WTC11 (cell line): ENCODE measurements around the gene PTPRT. TPM values are rescaled to one million over a fixed set of nuclear protein-coding genes. Genes with fewer than 3 reads are reported as not detected.
A peak's percentile ranks its signal among the peaks of the same experiment; 100 is the strongest.

ENCODE experiments used
- ATAC-seq: fragments of 200-7000 bp; cut with Tn5 transposase; 2 replicates; pipeline ENCODE4 v1.10.0; 2021; ENCODE audit warnings: mild to moderate bottlenecking, moderate library complexity
- CTCF ChIA-PET: fragments of 300-600 bp; sonication (Branson Sonifier 250); formaldehyde crosslinking; loops from one replicate; lab custom pipeline; 2021; ENCODE audit warnings: antibody characterized with exemption; lab: Charles Lee
- POLR2A ChIA-PET: fragments of 350-600 bp; sonication (Branson Sonifier 250); formaldehyde crosslinking; loops from one replicate; lab custom pipeline; 2021; ENCODE audit warnings: antibody characterized with exemption; lab: Charles Lee
- DNase-seq: peaks from one replicate; pipeline ENCODE4 v3.0.0; 2021; ENCODE audit warnings: low spot score
- H3K27ac Mint-ChIP-seq: 2 replicates; pipeline ENCODE4 v1.8.0; 2021; ENCODE audit warnings: mixed read lengths
- H3K27me3 Mint-ChIP-seq: 2 replicates; pipeline ENCODE4 v1.8.0; 2021; ENCODE audit warnings: low read depth, mild to moderate bottlenecking, moderate library complexity, mixed read lengths
- H3K36me3 Mint-ChIP-seq: 2 replicates; pipeline ENCODE4 v1.8.0; 2021; ENCODE audit warnings: mixed read lengths
- H3K4me1 Mint-ChIP-seq: 2 replicates; pipeline ENCODE4 v1.8.0; 2022; ENCODE audit warnings: mixed read lengths
- H3K4me3 Mint-ChIP-seq: 2 replicates; pipeline ENCODE4 v1.8.0; 2021; ENCODE audit warnings: mild to moderate bottlenecking, moderate library complexity, mixed read lengths
- H3K9me3 Mint-ChIP-seq: 2 replicates; pipeline ENCODE4 v1.8.0; 2021; ENCODE audit warnings: mixed read lengths
- EMX1 ChIP-seq: fragments of 250-450 bp; sonication (Bioruptor Pico); IDR thresholded peaks from 2 replicates; pipeline ENCODE4 v1.8.0; 2021; ENCODE audit warnings: mild to moderate bottlenecking
- FOXK1 ChIP-seq: sonication (generic); formaldehyde crosslinking; IDR thresholded peaks from 2 replicates; pipeline ENCODE4 v1.8.0; 2022; ENCODE audit warnings: mild to moderate bottlenecking, moderate library complexity, missing genetic modification reagents
- FOXP4 ChIP-seq: sonication (generic); formaldehyde crosslinking; IDR thresholded peaks from 2 replicates; pipeline ENCODE4 v1.8.0; 2022; ENCODE audit warnings: mild to moderate bottlenecking, missing genetic modification reagents
- NR2C2 ChIP-seq: sonication (generic); formaldehyde crosslinking; IDR thresholded peaks from 2 replicates; pipeline ENCODE4 v1.8.0; 2022; ENCODE audit warnings: mild to moderate bottlenecking, missing genetic modification reagents
- NR3C1 ChIP-seq: sonication (generic); formaldehyde crosslinking; conservative IDR thresholded peaks from 2 replicates; pipeline ENCODE4 v1.8.1; 2023; ENCODE audit warnings: low read depth, mild to moderate bottlenecking, missing genetic modification reagents
- RORB ChIP-seq: fragments of 250-450 bp; sonication (Bioruptor Pico); IDR thresholded peaks from 2 replicates; pipeline ENCODE4 v1.9.0; 2021; ENCODE audit warnings: mild to moderate bottlenecking
- SMAD3 ChIP-seq: sonication (generic); formaldehyde crosslinking; IDR thresholded peaks from 2 replicates; pipeline ENCODE4 v1.8.0; 2022; ENCODE audit warnings: missing genetic modification reagents, mild to moderate bottlenecking, borderline replicate concordance
- USF1 ChIP-seq: sonication (generic); formaldehyde crosslinking; IDR thresholded peaks from 2 replicates; pipeline ENCODE4 v1.8.0; 2022; ENCODE audit warnings: mild to moderate bottlenecking, missing genetic modification reagents
- ZNF121 ChIP-seq: sonication (generic); formaldehyde crosslinking; IDR thresholded peaks from 2 replicates; pipeline ENCODE4 v1.8.0; 2023; ENCODE audit warnings: missing genetic modification reagents
- ZNF232 ChIP-seq: sonication (generic); formaldehyde crosslinking; IDR thresholded peaks from 2 replicates; pipeline ENCODE4 v1.8.0; 2022; ENCODE audit warnings: mild to moderate bottlenecking, missing genetic modification reagents
- ZNF512 ChIP-seq: sonication (generic); formaldehyde crosslinking; IDR thresholded peaks from 2 replicates; pipeline ENCODE4 v1.8.1; 2022; ENCODE audit warnings: missing genetic modification reagents, borderline replicate concordance
- total RNA-seq: library from RNA; stranded (reverse); gene quantifications from 3 replicates; pipeline ENCODE4 v1.2.3, GENCODE V29; 2021
- TF ChIP-seq, protein P1 (sequence below): sonication (generic); formaldehyde crosslinking; IDR thresholded peaks from 2 replicates; pipeline ENCODE4 v1.8.0; 2023; ENCODE audit warnings: missing genetic modification reagents, mild to moderate bottlenecking, borderline replicate concordance
- TF ChIP-seq, protein P2 (sequence below): sonication (generic); formaldehyde crosslinking; conservative IDR thresholded peaks from 2 replicates; pipeline ENCODE4 v1.8.1; 2022; ENCODE audit warnings: mild to moderate bottlenecking, missing genetic modification reagents
- TF ChIP-seq, protein P3 (sequence below): sonication (generic); formaldehyde crosslinking; IDR thresholded peaks from 2 replicates; pipeline ENCODE4 v1.8.1; 2023; ENCODE audit warnings: mild to moderate bottlenecking, missing genetic modification reagents

The PTPRT gene
- total RNA-seq, 1 experiment from 2014 or later, result 1.1 TPM

GRCh38 chr20:42276718-42277602 lies 912.7 kb downstream of the PTPRT start:
- peaks cover 6% of the 10 kb centered on the region; the same call in 1 of the 2 replicates for H3K9me3 Mint-ChIP-seq

DNA sequence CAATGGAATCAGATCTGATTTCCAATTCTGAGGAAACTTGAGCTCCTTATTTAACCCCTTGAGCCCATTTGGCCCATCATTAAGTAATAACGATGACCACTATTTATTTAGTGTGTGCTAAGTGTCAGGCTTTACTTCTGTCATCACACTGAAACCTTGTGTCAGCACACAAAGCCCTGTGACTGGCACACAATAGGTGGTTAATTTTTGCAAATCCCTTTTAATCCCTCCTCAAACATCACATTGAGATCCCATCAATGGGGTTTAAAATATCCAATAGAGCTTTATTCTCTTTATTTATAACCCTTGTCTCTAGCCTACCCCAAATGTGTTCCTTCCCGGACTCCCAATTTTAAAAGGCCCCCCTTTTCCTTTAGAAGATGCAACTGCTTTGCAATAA lies 914.7 kb downstream of the PTPRT start:
- Mint-ChIP-seq H3K27ac (no peak overlapping the region), H3K27me3 (peaks cover 22% of the 10 kb centered on the region), H3K9me3 (peaks cover 6% of the 10 kb centered on the region; the same call in 1 of the 2 replicates), H3K4me3 (no peak overlapping the region), H3K4me1 (peaks cover 15% of the 10 kb centered on the region), H3K36me3 (no peaks in the 10 kb centered on the region)
- TF ChIP-seq ZNF232 (no peak), RORB (CRISPR knock-in tag) (peak; percentile 72; the same call in 1 of the 2 replicates), FOXP4 (CRISPR knock-in tag) (no peak), EMX1 (CRISPR knock-in tag) (no peak)
- TF ChIP-seq, protein P1, sequence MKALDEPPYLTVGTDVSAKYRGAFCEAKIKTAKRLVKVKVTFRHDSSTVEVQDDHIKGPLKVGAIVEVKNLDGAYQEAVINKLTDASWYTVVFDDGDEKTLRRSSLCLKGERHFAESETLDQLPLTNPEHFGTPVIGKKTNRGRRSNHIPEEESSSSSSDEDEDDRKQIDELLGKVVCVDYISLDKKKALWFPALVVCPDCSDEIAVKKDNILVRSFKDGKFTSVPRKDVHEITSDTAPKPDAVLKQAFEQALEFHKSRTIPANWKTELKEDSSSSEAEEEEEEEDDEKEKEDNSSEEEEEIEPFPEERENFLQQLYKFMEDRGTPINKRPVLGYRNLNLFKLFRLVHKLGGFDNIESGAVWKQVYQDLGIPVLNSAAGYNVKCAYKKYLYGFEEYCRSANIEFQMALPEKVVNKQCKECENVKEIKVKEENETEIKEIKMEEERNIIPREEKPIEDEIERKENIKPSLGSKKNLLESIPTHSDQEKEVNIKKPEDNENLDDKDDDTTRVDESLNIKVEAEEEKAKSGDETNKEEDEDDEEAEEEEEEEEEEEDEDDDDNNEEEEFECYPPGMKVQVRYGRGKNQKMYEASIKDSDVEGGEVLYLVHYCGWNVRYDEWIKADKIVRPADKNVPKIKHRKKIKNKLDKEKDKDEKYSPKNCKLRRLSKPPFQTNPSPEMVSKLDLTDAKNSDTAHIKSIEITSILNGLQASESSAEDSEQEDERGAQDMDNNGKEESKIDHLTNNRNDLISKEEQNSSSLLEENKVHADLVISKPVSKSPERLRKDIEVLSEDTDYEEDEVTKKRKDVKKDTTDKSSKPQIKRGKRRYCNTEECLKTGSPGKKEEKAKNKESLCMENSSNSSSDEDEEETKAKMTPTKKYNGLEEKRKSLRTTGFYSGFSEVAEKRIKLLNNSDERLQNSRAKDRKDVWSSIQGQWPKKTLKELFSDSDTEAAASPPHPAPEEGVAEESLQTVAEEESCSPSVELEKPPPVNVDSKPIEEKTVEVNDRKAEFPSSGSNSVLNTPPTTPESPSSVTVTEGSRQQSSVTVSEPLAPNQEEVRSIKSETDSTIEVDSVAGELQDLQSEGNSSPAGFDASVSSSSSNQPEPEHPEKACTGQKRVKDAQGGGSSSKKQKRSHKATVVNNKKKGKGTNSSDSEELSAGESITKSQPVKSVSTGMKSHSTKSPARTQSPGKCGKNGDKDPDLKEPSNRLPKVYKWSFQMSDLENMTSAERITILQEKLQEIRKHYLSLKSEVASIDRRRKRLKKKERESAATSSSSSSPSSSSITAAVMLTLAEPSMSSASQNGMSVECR, result no peak
- no peak for DNase-seq
- CTCF ChIA-PET, result no interaction called here
- no peak for ATAC-seq
- POLR2A ChIA-PET, result no interaction called here

More at GRCh38 chr20:42276718-42277602, 912.7 kb downstream of the PTPRT start:
- ChIA-PET CTCF (no interaction called here), POLR2A (no interaction called here)
- DNase-seq (no peak), ATAC-seq (peak; percentile 24; the same call in 1 of the 2 replicates)
- H3K4me1 Mint-ChIP-seq, result peaks cover 15% of the 10 kb centered on the region
- TF ChIP-seq USF1, result no peak
- TF ChIP-seq, protein P2, sequence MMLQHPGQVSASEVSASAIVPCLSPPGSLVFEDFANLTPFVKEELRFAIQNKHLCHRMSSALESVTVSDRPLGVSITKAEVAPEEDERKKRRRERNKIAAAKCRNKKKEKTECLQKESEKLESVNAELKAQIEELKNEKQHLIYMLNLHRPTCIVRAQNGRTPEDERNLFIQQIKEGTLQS (CRISPR knock-in tag), result no peak
- no peak for TF ChIP-seq ZNF232
- TF ChIP-seq, protein P3, sequence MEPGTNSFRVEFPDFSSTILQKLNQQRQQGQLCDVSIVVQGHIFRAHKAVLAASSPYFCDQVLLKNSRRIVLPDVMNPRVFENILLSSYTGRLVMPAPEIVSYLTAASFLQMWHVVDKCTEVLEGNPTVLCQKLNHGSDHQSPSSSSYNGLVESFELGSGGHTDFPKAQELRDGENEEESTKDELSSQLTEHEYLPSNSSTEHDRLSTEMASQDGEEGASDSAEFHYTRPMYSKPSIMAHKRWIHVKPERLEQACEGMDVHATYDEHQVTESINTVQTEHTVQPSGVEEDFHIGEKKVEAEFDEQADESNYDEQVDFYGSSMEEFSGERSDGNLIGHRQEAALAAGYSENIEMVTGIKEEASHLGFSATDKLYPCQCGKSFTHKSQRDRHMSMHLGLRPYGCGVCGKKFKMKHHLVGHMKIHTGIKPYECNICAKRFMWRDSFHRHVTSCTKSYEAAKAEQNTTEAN (CRISPR knock-in tag), result no peak
- TF ChIP-seq NR2C2 (CRISPR knock-in tag), result no peak
- TF ChIP-seq NR3C1 (CRISPR knock-in tag), result no peak
- TF ChIP-seq ZNF512 (CRISPR knock-in tag), result no peak
- TF ChIP-seq ZNF121 (CRISPR knock-in tag), result no peak
- TF ChIP-seq SMAD3 (CRISPR knock-in tag), result no peak
- TF ChIP-seq FOXK1 (CRISPR knock-in tag), result no peak
- no peak overlapping the region for H3K27ac Mint-ChIP-seq
- no peaks in the 10 kb centered on the region for H3K36me3 Mint-ChIP-seq
- H3K4me3 Mint-ChIP-seq, result no peak overlapping the region
- H3K27me3 Mint-ChIP-seq, result peaks cover 27% of the 10 kb centered on the region
